HG03097 (cell line): ENCODE data around the gene HAGHL.
"Not testable (repeated sequence)": the region's sequence is repeated elsewhere in the genome, so short reads cannot be mapped to it uniquely, and the experiment has no call there.

Source experiments
- ATAC-seq: cut with Tn5 transposase; IDR thresholded peaks from one replicate; pipeline ENCODE4 v1.9.1; 2021; ENCODE audit not compliant: unreplicated experiment, low FRiP score

HAGHL gene

DNA sequence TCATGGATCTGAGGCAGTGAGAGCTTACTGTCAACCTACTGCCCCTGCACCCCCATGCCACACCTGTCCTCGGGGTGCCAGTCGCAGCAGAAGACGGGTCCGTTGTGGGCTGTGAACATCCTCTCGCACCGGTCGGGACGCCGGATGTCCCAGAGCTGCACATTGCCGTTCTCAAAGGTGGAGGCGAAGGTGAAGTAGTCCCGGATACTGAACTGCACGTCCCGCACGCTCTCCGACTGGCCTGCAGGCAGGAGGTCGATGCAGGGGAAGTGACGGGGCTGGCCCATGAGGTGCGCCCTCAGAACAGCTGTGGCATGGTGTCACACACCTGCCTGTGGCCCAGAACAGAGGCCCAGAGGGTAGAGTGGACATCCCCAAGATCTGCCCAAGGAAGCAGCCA lies 39.4 kb upstream of the HAGHL start:
- ATAC-seq, result no peak

DNA sequence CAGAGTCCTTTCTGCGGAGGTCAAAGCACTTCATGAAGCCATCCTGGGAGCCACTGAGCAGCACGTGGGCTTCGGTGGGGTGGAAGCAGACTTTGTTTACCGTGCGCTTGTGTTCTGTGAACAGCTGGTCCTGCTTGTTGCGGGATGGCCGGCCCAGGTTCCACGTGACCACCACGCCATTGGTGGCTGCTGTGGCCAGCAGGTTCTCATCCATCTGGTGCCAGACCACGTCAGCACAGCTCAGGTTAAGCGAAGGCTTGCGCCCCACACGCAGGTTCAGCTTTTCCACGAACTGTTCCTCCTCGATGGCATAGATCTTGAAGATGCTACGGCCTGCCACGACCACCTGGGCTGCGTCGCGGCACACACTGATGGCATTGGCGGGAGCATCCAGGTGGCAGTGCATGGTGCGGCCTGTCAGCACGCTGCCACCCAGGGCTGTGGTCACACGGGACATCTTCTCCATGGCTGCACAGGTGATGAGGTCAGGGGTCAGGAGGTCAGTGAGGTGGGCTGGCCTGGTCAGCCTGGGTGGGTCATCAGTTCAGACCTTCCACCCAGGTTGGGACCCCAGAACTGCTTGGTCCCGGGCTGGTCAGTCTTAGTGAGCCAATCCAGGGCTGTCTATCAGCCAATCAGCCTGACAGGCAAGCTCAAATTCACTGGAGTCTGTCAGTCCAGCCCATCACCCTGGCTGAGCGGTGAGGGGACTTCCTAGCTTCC lies 37.6 kb upstream of the HAGHL start:
- no peak for ATAC-seq

DNA sequence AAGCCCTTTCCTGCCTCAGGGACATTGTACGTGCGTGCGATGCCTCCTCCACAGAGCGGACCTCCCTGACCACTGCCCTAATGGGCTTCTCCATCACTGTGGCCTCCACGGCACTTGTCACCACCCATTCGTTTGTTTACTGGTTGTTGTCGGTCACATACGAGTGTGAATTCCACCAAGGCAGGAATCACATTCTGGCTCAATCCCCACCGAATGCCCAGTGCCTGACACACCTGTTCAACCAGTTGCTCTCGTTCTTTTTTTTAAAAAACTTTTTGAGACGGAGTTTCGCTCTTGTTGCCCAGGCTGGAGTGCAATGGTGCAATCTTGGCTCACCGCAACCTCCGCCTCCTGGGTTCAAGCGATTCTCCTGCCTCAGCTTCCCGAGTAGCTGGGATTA lies 35.7 kb upstream of the HAGHL start:
- not testable (repeated sequence) for ATAC-seq

DNA sequence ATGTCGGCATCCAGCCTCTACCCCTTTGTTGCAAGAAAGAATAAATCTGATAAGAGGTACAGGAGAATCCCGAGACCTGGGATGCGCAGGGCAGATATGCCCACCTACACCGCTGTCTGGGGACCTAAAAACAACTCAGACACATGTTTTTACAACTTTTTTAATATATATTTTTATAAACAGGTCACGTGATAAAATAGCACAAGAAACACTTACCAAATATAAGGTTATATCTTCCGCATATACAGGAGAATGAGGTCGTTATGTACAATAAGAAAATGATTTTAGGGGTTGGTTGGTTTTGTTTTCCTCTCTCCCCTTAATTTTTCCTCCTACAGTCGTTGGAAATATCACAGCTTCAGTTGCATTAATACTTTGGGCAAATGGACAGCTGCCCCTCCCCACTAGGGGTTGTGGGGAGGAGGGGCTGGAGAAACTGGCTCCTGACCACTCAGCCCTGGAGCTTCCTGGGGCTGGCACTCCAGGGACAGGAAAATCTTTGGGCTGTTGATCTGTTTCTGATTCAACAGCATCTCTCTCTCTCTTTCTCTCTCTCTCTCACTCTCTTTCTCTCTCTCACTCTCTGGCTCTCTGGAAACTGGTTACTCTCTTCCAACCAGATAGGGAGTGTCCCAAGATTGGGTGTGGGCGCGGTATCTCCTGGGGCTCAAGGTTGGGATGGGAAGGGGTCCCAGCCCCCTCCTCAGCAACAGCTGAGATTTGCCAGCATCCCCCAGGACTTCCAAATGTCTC lies 34.4 kb upstream of the HAGHL start:
- no peak for ATAC-seq

DNA sequence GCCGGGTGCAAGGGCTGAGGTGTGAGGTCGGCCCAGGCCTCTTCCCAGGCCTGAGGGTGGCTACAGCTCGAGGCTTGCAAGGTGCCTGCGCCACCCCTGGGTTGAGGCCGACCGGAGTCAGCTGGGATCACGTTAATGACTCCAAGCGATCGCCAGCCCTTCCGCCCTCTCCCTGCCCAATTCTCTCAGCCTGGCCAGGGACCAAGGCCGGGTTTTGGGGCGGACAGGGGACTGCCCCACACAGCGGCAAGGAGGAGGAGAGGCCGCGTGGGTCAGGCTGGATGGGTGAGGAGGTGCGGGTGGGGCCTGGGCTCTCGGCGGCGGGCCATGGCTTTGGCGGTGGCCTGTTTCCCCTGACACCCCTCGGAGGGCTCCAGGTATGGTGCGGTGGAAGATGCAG lies 33.5 kb upstream of the HAGHL start:
- ATAC-seq, result no peak

DNA sequence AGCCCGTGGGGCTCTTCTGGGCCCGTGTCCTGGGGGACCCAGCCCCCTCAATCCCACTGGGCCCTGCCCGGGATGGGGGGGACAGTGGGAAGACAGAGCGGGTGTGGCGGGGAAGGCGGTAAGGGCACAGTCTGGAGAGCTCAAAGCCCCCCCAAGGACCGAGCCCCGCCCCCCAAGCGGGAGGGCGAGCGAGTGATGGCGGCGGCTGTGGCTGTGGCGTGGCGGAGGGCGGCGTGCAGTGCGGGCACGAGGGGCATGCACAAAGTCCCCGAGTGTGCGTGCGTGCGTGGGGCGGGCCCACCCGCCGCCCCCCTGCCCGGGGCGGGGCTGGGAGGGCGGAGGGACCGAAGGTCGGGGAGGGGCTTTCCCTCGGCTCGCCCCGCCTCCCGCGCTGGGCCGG lies 33.1 kb upstream of the HAGHL start:
- no peak for ATAC-seq

DNA sequence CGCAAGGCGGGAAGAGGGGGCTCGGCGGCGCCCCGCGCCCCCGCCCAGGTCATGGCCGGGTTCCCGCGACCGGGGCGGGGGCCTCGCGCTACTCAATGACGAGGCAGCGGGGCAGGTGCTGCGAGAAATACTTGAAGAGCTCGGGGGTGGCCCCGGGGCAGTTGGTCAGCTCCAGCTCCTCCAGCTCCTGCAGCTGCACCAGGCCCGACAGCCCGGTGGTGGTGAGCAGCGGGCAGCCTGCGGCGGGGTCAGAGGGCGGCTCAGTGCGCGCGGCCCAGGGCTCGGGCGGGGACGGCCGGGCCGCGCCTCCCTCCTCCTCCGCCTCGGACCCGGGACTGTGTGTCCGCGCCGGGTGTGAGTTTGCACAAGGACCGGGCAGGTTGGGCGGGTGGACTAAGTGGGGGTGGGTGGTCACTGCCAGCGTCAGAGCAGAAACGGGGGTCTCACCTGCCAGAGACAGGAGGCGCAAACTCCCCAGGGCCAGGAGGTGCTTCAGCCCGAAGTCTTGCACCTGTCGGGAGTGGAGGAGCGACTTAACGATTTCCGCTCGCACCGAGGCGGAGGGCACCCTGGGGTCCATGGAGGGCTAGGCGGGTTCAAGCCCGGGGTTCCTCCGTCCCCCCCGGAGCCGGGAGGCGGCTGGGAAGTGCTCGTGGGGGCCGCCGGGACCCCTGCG lies 32.6 kb upstream of the HAGHL start:
- ATAC-seq, result no peak

DNA sequence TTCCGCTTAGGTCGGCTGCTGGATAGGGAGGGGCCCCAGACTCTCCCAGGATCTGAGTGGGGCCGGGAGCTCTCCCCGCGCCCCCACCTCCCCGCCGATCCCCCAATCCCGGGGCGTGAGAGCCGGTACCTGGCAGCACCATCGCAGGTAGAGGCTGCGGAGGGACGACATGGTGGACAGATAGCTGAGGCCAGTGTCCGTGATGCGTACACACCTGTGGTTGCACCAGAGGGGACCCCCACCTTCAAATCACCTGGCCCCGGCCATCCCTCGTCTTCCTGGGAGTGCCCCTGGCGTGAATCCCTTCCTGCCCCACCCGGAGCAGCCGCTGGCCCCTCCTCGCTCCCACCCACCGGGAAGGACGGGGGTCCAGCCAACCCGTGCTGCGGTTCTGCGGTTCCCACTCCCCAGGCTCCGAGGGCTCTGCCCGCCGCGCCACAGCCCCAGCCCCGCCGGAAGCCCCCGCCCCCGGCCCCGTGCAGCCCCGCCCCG lies 32.0 kb upstream of the HAGHL start:
- ATAC-seq, result no peak

DNA sequence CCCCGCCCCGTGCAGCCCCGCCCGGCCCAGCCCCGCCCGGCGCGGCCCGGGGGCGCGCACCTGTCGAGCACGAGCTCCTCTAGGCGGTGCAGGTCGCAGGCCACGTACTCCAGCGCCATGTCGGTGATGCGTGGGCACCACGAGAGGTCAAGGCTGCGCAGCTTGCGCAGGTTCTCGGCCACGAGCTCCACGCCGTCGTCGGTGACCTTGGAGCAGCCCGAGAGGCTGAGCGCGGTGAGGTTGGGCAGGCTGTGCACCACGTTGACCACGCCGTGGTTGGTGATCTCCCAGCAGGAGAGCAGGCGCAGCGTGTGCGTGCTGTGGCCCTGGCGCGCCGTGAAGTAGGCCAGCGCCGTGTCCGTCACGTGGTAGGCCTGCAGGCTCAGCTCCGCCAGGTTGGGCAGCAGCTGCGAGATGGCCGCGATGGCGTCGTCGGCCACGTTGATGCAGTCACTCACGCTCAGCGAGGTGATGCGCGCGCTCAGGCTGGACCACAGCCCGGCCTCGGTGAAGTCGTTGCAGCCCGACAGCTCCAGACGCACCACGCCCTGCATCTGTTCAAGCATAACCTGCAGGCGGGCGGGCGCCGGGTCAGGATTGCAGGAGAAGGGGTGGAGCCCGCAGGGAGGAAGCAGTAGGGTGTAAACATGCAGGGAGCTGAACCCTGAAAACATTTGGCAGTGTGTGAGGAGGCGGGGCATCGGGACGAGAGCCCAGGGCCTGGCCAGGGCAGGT lies 31.4 kb upstream of the HAGHL start:
- ATAC-seq, result no peak

DNA sequence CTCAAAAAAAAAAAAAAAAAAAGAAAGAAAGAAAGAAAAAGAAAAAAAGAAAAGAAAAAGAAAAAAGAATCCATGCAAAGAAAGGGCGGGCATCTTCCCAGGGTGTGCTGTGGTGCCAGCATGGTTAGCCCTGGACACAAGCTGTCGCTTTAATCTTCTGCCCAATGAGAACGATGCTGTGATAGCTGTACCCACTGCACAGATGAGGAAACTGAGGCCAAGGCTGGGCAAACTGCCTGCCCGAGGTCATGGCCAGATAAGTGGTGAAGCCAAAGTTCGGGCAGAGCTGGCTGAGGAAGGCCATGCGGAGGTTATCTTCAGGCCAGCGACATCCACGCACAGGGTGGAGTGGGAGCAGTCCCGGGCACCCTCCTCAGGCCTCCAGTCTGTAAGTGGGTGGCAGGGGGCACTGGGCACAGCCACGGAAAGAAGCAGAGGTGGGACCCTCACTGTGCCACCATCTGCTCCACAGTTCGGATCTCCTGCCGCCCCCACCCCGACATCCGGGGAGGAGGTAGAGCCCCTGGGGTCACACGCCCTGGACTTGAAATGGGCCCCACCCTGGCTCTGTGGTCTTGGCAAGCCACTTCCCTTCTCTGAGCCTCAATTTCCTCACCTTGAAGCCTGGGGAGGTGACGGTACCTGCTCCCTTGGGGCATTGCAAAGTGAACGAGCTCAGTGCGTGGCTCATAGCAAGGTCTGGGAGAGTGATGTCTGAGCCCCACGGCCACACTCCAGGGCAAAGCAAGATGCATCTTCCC lies 27.8 kb upstream of the HAGHL start:
- ATAC-seq, result no peak

DNA sequence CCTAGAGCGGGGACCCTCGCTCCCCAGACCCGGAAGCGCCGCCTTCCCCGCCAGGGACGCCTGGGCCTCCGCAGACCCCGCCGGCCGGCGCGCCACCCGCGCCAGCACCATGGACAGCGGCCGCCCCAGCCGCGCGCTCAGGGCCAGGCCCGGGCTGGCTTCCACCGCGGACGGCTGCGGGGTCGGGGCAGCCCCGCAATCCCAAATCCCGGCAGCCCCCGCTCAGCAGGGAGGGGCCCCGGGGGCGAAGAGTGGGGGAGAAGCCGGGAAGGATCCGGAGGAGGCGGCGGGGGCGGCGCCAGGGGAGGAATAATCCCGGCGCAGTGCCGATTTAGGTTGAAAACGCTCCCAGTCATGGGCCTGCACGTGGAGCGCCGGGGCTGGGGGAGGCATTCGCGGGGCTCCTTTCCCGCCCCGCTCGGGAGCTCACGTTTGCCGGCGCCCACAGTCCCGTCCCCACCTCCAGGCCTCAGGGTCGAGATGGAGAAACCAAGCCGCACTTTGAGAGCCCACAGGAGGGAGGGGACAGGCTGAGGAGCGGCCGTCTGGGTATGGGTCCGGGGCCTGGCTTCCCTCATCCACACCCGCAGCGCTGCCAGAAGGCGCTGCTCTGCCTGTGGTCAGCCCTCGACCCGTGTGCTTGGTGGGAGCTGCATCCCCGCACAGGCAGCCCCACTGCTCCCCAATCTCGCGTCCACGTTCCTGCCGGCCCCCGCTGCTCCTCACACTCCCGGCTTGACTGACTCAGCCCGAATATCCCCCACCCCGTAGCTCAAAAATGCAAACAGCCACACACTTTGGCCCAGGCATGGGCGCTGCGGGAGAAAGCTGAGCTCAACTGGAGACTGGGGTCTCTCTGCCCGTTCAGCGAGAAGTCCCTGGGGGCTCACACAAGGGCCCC lies 26.0 kb upstream of the HAGHL start:
- ATAC-seq, result no peak

DNA sequence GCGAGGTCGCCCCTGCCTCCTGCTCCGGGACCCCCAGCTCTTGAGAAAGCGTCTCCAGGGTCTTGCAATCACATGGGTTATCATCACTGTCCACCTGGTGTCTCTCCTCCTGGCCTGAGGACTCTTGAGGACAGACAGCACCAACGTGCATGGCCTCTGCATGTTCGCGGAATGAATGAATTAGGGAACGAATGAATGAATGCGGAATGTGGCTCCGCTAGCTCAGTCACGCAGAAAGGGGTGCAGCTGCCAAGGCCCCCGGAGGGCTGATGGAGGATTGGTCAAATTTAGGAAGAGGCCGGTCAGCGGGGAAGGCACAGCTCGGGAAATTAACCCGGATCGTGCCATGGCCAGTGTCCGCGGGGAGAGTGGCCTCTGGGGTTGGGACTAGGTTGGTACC lies 24.6 kb upstream of the HAGHL start:
- no peak for ATAC-seq

DNA sequence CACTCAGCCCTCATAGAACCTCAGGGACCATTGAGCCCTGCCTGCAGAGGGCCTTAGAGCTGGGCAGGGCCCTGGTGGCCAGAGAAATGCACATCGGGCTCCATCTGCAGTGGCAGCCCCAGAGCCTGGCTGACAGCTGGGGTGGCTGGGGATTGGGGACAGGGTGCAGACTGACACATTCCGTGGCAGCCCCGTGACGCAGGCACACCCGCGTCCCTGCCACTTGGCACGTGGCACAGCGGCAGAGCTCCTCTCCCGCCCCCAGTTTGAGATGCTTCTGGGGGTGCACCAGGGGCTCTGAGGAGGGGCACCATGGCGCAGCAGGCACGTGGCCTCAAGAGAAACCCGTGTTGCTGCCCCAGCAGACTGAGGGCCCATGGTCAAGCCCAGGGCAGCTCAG lies 23.5 kb upstream of the HAGHL start:
- ATAC-seq, result no peak

DNA sequence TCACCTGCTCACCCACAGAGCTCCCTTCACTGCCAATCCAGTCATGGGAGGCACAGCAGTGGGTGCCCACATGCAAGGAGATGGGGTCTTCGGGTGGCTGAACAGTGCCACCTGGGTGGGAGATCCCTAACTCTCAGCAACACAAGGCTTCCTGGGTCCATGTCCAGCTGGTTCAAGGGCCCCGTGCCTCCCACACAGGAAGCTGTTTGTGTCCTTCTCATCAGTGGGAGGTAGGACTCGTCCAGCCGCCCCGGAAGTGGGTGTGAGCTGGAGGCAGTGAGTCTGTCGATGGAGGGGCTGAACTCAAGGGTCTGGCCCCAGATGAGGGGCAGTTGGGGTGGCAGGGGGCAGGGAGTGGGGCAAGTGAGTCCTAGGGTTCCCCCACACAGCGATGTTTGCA lies 22.9 kb upstream of the HAGHL start:
- no peak for ATAC-seq

DNA sequence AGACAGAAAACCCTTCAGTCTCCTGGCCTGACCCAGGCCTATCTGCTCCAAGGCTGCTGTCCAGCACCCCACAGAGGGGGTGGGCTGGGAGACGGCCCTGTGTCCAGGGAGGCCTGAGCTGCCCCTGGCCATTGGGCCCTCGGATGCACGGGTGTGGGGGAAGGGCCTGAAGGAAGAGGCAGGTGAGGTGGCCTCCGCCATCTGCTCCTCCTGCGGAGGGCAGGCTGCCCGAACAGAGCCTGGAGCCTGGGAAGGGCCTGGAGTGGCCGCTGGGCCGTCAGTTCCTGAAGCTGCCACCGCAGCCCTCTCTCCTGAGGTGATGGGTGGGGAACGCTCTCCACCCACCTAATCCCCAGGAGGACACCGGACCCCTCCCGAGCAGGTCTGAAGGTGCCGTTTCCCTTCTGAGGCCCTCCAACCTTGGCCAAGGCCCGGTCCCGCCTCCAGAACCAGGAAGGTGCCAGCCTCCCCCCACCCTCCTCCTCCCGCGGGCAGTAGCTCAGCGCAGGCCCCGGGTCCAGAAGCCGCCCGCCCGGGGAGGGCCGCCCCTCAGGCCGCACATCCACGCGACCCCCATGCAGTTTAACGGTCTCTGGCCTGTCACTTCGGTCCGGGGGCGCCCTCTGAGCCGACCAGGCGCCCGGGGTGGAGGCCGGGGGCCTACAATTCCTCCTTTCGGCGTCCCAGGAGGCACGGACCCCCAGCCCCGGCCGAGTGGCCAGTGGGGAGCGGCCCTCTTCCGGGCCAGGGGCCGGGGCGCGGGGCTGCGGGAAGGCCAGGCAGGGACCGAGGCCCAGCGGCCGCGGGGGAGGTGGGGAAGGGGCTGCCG lies 22.1 kb upstream of the HAGHL start:
- no peak for ATAC-seq

DNA sequence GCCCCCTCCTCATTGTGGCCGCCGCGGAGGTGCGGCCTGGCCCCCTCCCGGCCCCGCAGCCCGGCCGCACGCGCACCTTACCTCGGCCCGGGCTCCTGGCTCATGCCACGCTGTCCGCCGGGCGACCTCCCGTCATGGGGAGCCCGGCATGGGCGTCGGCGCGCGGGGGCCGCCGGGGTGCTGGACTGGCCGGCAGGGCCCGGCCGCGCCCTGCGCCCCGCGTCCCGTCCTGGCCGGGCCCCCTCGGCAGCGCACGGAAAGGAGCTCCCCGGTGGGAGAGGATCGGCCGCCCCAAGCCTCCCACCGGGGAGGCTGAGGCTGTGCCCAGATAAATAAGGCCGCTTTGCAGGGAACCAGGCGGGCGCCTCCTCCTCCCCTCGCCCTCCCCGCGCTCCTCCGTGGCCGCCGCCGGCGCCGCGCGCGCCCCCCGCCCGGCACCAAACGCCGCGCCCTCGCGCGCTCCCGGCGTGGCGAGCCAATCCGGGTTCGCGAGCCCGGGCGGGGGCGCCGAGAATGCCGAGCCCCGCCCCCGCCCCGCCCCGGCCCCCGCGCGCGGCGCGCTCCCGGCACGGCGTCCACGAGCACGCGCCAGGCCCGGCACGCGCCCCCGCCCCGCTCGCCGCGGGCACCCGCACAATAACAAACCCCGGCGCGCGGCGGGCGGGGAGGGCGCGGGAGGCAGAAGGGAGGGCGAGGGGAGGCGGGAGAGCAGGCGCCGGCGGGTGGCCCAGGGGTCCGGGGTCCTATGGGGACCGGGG lies 21.3 kb upstream of the HAGHL start, which contains the start of gene FBXL16:
FBXL16 (minus strand) TSS at position 371 of the 758 bp plus-strand sequence. CDS start 8,396 bp downstream, outside the sequence.
- no peak for ATAC-seq
